T-helper 2 cell treated with Interferon-gamma antibody and Interleukin-4, amounts not matched to agents 100 ng/mL and 5 ng/mL, for 36 hours (primary cell): ENCODE measurements around the gene SMG6. TPM values are rescaled to one million over a fixed set of nuclear protein-coding genes. Genes with fewer than 3 reads are reported as not detected.
"Not testable (repeated sequence)": the region's sequence is repeated elsewhere in the genome, so short reads cannot be mapped to it uniquely, and the experiment has no call there.

ENCODE experiments used
- intact Hi-C: fragments of 100-400 bp; cut with micrococcal nuclease; formaldehyde crosslinking; loops from one replicate; pipeline ENCODE4 v1.15.1; 2023
- total RNA-seq: library from RNA; stranded (reverse); gene quantifications from 2 replicates; pipeline ENCODE4 v1.2.3, GENCODE V29; 2022

The SMG6 gene
- total RNA-seq = 51.9 and 56.0 TPM in 2 replicates

- intact Hi-C loops = loop anchor here (1.0 to 10.0 kb wide), 5 partner anchors 33 to 1549 kb away; partner anchors contain the start of genes CLUH, GEMIN4, MNT and SGSM2
These were observed at the start of gene SMG6, which contains the start of gene SRR for GRCh38 chr17:2303204-2304188. Gene SMG6, minus strand, starts transcription at chr17:2303785. Its CDS starts 65 bp downstream, at chr17:2303720. Gene SRR, plus strand, starts transcription at chr17:2303950. Its CDS starts 11,611 bp downstream, at chr17:2315561.

GRCh38 chr17:2351269-2351668, 47.7 kb upstream of the SMG6 start:
- intact Hi-C loops = no loop called here

- intact Hi-C loops = no loop called here
These were observed 44.5 kb upstream of the SMG6 start for GRCh38 chr17:2347805-2348685.

GRCh38 chr17:2346475-2346874, 42.9 kb upstream of the SMG6 start:
- intact Hi-C loops = no loop called here

- intact Hi-C loops = no loop called here
These were observed 40.9 kb upstream of the SMG6 start for GRCh38 chr17:2344528-2344927.

- intact Hi-C loops = no loop called here
These were observed 39.8 kb upstream of the SMG6 start for GRCh38 chr17:2343421-2343820.

GRCh38 chr17:2338315-2338657, 34.7 kb upstream of the SMG6 start:
- intact Hi-C loops = loop anchor here (1.0 kb wide), 1 partner anchor 15 kb away; no protein-coding TSS in a partner anchor

- intact Hi-C loops = loop anchor here (1.0 to 2.0 kb wide), 5 partner anchors 16 to 283 kb away; partner anchors contain the start of genes HIC1, MNT, SMG6 and SRR
These were observed 34.1 kb upstream of the SMG6 start for GRCh38 chr17:2337544-2338314.

GRCh38 chr17:2336852-2337543, 33.4 kb upstream of the SMG6 start, which contains the start of gene SGSM2:
Gene SGSM2, plus strand, starts transcription at chr17:2337501. Its CDS starts 188 bp downstream, at chr17:2337689.
- intact Hi-C loops = loop anchor here (2.0 kb wide), 4 partner anchors 34 to 282 kb away; partner anchors contain the start of genes HIC1, MNT, SMG6 and SRR

- intact Hi-C loops = loop anchor here (2.0 kb wide), 4 partner anchors 34 to 282 kb away; partner anchors contain the start of genes HIC1, MNT, SMG6 and SRR
These were observed 32.7 kb upstream of the SMG6 start, which contains the start of gene TSR1 for GRCh38 chr17:2336215-2336851. Gene TSR1, minus strand, starts transcription at chr17:2336457. Its CDS starts 30 bp downstream, at chr17:2336427.

GRCh38 chr17:2335726-2336214, 32.2 kb upstream of the SMG6 start:
- intact Hi-C loops = loop anchor here (2.0 kb wide), 4 partner anchors 33 to 281 kb away; partner anchors contain the start of genes HIC1, MNT, SMG6 and SRR

- intact Hi-C loops = no loop called here
These were observed 27.7 kb upstream of the SMG6 start for GRCh38 chr17:2331303-2331702.

- intact Hi-C loops = no loop called here
These were observed 20.2 kb upstream of the SMG6 start for GRCh38 chr17:2323629-2324314.

GRCh38 chr17:2321399-2321798, 17.8 kb upstream of the SMG6 start:
- intact Hi-C loops = no loop called here

GRCh38 chr17:2319051-2319450, 15.5 kb upstream of the SMG6 start:
- intact Hi-C loops = no loop called here

- intact Hi-C loops = no loop called here
These were observed 14.2 kb upstream of the SMG6 start for GRCh38 chr17:2317796-2318195.

GRCh38 chr17:2316916-2317205, 13.3 kb upstream of the SMG6 start:
- intact Hi-C loops = not testable (repeated sequence)

- intact Hi-C loops = no loop called here
These were observed 9.2 kb upstream of the SMG6 start for GRCh38 chr17:2312736-2313135.
